22Rv1 (cell line): ENCODE measurements around the gene DEFB112.

Experiments used
- ZFX ChIP-seq: fragments of 450-650 bp; IDR thresholded peaks from 2 replicates; pipeline ENCODE4 v1.6.1; 2017; ENCODE audit warnings: antibody characterized with exemption, borderline replicate concordance
- TF ChIP-seq, protein P1 (sequence below): fragments of 450-650 bp; IDR thresholded peaks from 2 replicates; pipeline ENCODE4 v1.5.1; 2017; ENCODE audit warnings: mild to moderate bottlenecking

GRCh38 chr6:50096296-50096695, 46.6 kb upstream of the DEFB112 start:
- TF ChIP-seq, protein P1, sequence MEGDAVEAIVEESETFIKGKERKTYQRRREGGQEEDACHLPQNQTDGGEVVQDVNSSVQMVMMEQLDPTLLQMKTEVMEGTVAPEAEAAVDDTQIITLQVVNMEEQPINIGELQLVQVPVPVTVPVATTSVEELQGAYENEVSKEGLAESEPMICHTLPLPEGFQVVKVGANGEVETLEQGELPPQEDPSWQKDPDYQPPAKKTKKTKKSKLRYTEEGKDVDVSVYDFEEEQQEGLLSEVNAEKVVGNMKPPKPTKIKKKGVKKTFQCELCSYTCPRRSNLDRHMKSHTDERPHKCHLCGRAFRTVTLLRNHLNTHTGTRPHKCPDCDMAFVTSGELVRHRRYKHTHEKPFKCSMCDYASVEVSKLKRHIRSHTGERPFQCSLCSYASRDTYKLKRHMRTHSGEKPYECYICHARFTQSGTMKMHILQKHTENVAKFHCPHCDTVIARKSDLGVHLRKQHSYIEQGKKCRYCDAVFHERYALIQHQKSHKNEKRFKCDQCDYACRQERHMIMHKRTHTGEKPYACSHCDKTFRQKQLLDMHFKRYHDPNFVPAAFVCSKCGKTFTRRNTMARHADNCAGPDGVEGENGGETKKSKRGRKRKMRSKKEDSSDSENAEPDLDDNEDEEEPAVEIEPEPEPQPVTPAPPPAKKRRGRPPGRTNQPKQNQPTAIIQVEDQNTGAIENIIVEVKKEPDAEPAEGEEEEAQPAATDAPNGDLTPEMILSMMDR, result no peak
- TF ChIP-seq ZFX, result no peak
